IPS-18a (cell line): ENCODE measurements around the gene RARB.

Experiments
- H3K27ac ChIP-seq: one replicate; pipeline ENCODE4 v1.5.1; 2013; ENCODE audit warnings: low read length
- H3K27me3 ChIP-seq: one replicate; pipeline ENCODE4 v1.6.1; 2013; ENCODE audit warnings: mild to moderate bottlenecking, low read length; ENCODE audit not compliant: control insufficient read depth, insufficient read depth
- H3K36me3 ChIP-seq: one replicate; pipeline ENCODE4 v1.6.1; 2013; ENCODE audit warnings: low read depth, low read length; ENCODE audit not compliant: control insufficient read depth
- H3K4me1 ChIP-seq: one replicate; pipeline ENCODE4 v1.6.1; 2013; ENCODE audit warnings: low read depth, low read length; ENCODE audit not compliant: control insufficient read depth
- H3K4me3 ChIP-seq: one replicate; pipeline ENCODE4 v1.5.1; 2013; ENCODE audit warnings: low read length
- H3K9ac ChIP-seq: one replicate; pipeline ENCODE4 v1.6.1; 2013; ENCODE audit warnings: mild to moderate bottlenecking, low read length, moderate library complexity
- H3K9me3 ChIP-seq: one replicate; pipeline ENCODE4 v1.6.1; 2013; ENCODE audit warnings: low read depth, low read length; ENCODE audit not compliant: control insufficient read depth

Gene RARB

DNA sequence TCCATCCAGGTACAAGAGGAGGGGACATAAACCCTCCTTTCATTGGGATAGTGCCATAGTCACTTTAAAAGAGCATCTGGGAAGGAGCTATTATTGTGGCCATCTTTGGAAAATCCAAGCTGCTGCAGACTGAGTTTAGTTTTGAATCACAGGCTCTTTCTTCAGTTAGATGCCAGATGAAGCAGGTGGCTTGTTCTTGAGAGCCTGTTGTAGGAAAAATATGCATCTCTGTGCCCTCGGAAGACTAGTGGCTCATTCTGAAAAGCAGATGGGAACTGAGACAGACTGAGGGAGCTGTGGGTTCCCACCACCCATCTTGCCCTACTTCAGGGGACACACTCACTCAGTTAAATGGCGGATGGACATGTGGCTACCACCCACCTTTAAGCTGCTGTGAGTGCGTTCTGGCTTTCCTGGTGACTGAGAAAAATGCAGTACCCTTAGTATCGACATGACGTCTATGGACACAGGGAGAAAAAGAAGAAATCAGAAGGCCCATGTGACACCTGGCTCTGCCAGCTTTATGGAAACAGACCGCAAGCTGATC, 50.2 kb downstream of the RARB start:
- no peaks in the 10 kb centered on the region for H3K27me3 ChIP-seq
- peaks cover 2% of the 10 kb centered on the region for H3K4me1 ChIP-seq

DNA sequence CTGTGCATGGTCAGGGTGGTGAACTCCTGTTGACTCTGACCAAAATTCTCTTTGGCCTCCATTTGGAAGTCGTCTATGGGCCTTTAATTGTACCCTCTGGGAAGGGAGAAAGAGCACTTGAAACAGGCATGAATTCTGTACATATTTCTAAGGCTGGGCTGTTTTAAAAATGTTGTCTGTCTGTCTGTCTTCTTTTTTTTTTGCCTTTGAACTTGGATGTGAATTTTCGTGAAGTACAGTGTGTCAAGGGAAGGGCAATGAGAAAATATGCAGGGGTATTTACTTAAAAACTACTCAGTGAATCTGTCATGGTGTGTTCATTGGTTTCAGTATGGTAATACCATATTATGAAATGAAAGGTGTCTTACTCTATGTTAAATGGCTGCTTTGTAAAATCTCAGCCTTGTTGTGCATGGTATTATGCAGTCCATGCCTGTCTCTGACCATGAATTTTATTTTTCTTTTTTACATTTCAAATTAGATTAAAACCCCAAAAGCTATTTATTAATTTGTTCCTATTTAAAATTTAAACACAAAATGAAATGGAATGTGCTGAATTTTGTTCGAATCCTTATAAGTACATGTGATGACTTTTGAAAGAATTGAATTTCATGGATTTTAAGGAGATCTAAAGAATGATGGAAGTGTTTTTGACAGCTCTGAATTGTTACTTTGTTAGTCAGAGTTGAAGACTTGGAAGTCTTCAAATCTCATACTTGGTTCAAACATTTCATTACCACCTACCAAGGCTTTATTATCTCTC, 51.1 kb downstream of the RARB start:
- no peak overlapping the region for H3K27ac ChIP-seq
- no peak overlapping the region for H3K4me3 ChIP-seq
- no peaks in the 10 kb centered on the region for H3K4me1 ChIP-seq
- H3K27me3 ChIP-seq, result no peaks in the 10 kb centered on the region
- no peak overlapping the region for H3K9ac ChIP-seq
- H3K36me3 ChIP-seq, result no peaks in the 10 kb centered on the region
- H3K9me3 ChIP-seq, result no peaks in the 10 kb centered on the region

More for the DNA sequence above, 50.2 kb downstream of the RARB start:
- H3K9me3 ChIP-seq, result no peaks in the 10 kb centered on the region
- no peak overlapping the region for H3K27ac ChIP-seq
- no peaks in the 10 kb centered on the region for H3K36me3 ChIP-seq
- H3K4me3 ChIP-seq, result no peak overlapping the region
- H3K9ac ChIP-seq, result no peak overlapping the region

- H3K27ac ChIP-seq, result no peak overlapping the region
- H3K4me1 ChIP-seq, result no peaks in the 10 kb centered on the region
- no peak overlapping the region for H3K4me3 ChIP-seq
- H3K27me3 ChIP-seq, result no peaks in the 10 kb centered on the region
- H3K36me3 ChIP-seq, result no peaks in the 10 kb centered on the region
- H3K9me3 ChIP-seq, result no peaks in the 10 kb centered on the region
- H3K9ac ChIP-seq, result no peak overlapping the region
Measured at GRCh38 chr3:25479727-25480010, 51.6 kb downstream of the RARB start.

DNA sequence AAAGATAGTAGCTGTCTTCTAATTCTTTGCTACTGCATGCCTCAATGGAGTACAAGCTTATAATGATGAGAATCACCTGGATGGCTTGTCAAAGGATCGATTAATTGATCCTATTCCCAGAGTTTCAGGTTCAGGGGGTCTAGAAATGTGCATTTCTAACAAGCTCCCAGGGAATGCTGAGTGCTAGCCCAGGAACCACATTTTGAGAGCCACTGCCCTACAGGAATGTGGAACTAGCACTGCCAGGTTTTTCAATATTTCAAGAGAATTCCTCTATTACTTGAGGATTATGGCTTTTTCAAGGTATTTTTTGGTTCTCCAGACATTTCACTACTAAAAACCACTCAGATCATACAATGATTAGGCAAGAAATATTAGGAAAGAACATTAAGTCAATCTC, 52.7 kb downstream of the RARB start:
- Histone ChIP-seq H3K9ac (no peak overlapping the region), H3K27me3 (no peaks in the 10 kb centered on the region), H3K27ac (no peak overlapping the region), H3K9me3 (no peaks in the 10 kb centered on the region), H3K36me3 (no peaks in the 10 kb centered on the region), H3K4me3 (no peak overlapping the region), H3K4me1 (no peaks in the 10 kb centered on the region)

DNA sequence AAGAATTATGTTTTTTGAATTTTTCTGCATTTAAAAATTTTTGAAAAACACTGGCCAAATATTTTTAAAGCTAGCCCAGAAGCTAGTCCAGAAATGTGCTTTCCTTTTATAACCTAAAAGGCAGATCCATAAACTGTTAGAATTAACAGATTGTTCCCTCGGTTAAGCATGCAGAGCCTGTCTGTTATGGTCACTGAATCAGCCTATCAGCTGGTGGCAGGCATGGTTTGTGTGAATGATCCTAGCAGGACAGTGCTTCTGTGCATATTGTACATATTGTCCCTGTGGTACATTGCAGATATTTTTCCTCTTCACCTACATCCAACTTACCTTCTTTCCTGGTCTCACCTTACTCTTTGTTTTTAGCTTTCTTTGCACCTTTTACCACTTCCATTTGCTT, 53.3 kb downstream of the RARB start:
- no peak overlapping the region for H3K9ac ChIP-seq
- no peak overlapping the region for H3K27ac ChIP-seq
- H3K36me3 ChIP-seq, result no peaks in the 10 kb centered on the region
- H3K4me1 ChIP-seq, result no peaks in the 10 kb centered on the region
- H3K27me3 ChIP-seq, result no peaks in the 10 kb centered on the region
- H3K9me3 ChIP-seq, result no peaks in the 10 kb centered on the region
- no peak overlapping the region for H3K4me3 ChIP-seq

- no peaks in the 10 kb centered on the region for H3K27me3 ChIP-seq
- H3K36me3 ChIP-seq, result no peaks in the 10 kb centered on the region
Measured at GRCh38 chr3:25483456-25483855, 55.4 kb downstream of the RARB start.

DNA sequence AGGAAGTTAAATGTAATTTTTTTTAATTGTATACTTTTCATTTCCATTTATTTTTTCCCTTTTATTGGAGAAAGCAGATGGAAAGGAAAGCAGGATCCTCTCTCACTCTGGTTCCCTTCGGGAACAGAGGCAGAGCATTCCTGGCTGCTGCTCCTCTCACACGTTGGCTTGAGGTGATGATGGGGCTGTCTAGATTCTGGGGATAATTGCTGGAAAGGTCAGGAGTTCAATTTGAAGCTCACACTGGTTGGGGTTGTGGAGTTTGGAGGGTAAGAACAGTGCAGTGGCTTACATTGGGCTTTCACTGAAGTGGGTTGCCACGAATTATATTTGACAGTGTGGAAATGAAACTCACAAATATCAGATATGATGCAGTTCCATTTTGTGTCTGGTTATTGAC, 57.6 kb downstream of the RARB start:
- Histone ChIP-seq H3K27me3 (no peaks in the 10 kb centered on the region), H3K36me3 (no peaks in the 10 kb centered on the region), H3K9me3 (no peaks in the 10 kb centered on the region), H3K27ac (no peak overlapping the region), H3K4me1 (no peaks in the 10 kb centered on the region), H3K9ac (no peak overlapping the region), H3K4me3 (no peak overlapping the region)

More at GRCh38 chr3:25483456-25483855, 55.4 kb downstream of the RARB start:
- H3K4me3 ChIP-seq, result no peak overlapping the region
- H3K9ac ChIP-seq, result no peak overlapping the region
- no peaks in the 10 kb centered on the region for H3K9me3 ChIP-seq
- no peak overlapping the region for H3K27ac ChIP-seq
- H3K4me1 ChIP-seq, result no peaks in the 10 kb centered on the region

- H3K27me3 ChIP-seq, result no peaks in the 10 kb centered on the region
- no peak overlapping the region for H3K9ac ChIP-seq
- H3K4me1 ChIP-seq, result no peaks in the 10 kb centered on the region
- no peaks in the 10 kb centered on the region for H3K9me3 ChIP-seq
- no peak overlapping the region for H3K4me3 ChIP-seq
- no peak overlapping the region for H3K27ac ChIP-seq
- H3K36me3 ChIP-seq, result no peaks in the 10 kb centered on the region
Measured at GRCh38 chr3:25486932-25487331, 58.9 kb downstream of the RARB start.

GRCh38 chr3:25489858-25490593, 62.0 kb downstream of the RARB start:
- no peaks in the 10 kb centered on the region for H3K9me3 ChIP-seq
- no peak overlapping the region for H3K27ac ChIP-seq
- no peaks in the 10 kb centered on the region for H3K4me1 ChIP-seq
- no peaks in the 10 kb centered on the region for H3K27me3 ChIP-seq
- H3K4me3 ChIP-seq, result no peak overlapping the region
- no peak overlapping the region for H3K9ac ChIP-seq
- H3K36me3 ChIP-seq, result no peaks in the 10 kb centered on the region

- Histone ChIP-seq H3K9me3 (no peaks in the 10 kb centered on the region), H3K4me1 (no peaks in the 10 kb centered on the region), H3K36me3 (no peaks in the 10 kb centered on the region), H3K9ac (no peak overlapping the region), H3K4me3 (no peak overlapping the region), H3K27me3 (no peaks in the 10 kb centered on the region), H3K27ac (no peak overlapping the region)
Measured at GRCh38 chr3:25493246-25493645, 65.2 kb downstream of the RARB start.

DNA sequence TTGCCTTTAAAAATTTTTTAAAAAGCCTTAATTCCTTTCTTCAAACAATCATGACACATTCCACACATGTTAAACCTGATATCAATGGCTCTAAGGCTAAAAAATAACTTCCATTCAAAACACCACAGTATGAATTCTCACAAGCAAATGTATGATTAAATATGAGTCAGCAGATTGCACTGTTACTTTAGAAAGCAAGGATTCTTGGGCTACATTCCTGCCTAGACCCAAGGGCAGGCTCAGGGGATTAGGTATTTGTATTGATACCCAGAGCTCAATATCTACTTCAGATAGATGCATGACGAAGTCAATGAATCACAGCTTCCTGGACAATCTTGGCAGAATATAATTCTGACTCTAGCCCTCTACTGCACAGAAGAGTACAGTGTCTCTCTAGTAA, 65.7 kb downstream of the RARB start:
- Histone ChIP-seq H3K4me3 (no peak overlapping the region), H3K4me1 (no peaks in the 10 kb centered on the region), H3K36me3 (no peaks in the 10 kb centered on the region), H3K9me3 (no peaks in the 10 kb centered on the region), H3K27ac (no peak overlapping the region), H3K27me3 (no peaks in the 10 kb centered on the region), H3K9ac (no peak overlapping the region)

GRCh38 chr3:25495304-25495703, 67.2 kb downstream of the RARB start:
- H3K9ac ChIP-seq, result no peak overlapping the region
- no peak overlapping the region for H3K4me3 ChIP-seq
- no peaks in the 10 kb centered on the region for H3K9me3 ChIP-seq
- H3K36me3 ChIP-seq, result no peaks in the 10 kb centered on the region
- H3K27me3 ChIP-seq, result no peaks in the 10 kb centered on the region
- no peaks in the 10 kb centered on the region for H3K4me1 ChIP-seq
- H3K27ac ChIP-seq, result no peak overlapping the region
